IMR-90 (cell line): Measurements from ENCODE around the gene GARIN3. TPM values are rescaled to one million over a fixed set of nuclear protein-coding genes. Genes with fewer than 3 reads are reported as not detected.
"Not testable (repeated sequence)": the region's sequence is repeated elsewhere in the genome, so short reads cannot be mapped to it uniquely, and the experiment has no call there.

ENCODE experiments used
- ATAC-seq: fragments of 200-7000 bp; cut with Tn5 transposase; 2 replicates; pipeline ENCODE4 v1.9.1; 2020; ENCODE audit warnings: low read depth, mild to moderate bottlenecking, moderate library complexity
- BruUV-seq: library from RNA; stranded (reverse); fragments of 400-500 nt; replicated peaks from 2 replicates; lab custom pipeline; 2021; lab: Mats Ljungman, UMichigan
- CTCF ChIA-PET: fragments of 300-600 bp; formaldehyde crosslinking; extraction: SDS; loops from one replicate; lab custom pipeline; 2021; ENCODE audit warnings: antibody characterized with exemption; lab: Yijun Ruan, JAX
- POLR2A ChIA-PET: fragments of 300-600 bp; sonication (Branson Sonifier 250); formaldehyde crosslinking; loops from one replicate; lab custom pipeline; 2022; ENCODE audit warnings: antibody characterized with exemption; ENCODE audit not compliant: unreplicated experiment; lab: Charles Lee
- DNase-seq: peaks from one replicate; pipeline ENCODE4 v3.0.0; 2013
- H2AFZ ChIP-seq: replicated peaks from 2 replicates; pipeline ENCODE3; 2013; ENCODE audit warnings: low read length, mild to moderate bottlenecking; ENCODE audit not compliant: poor library complexity
- H2AK5ac ChIP-seq: 2 replicates; pipeline ENCODE4 v1.6.1; 2013; ENCODE audit warnings: low read depth, low read length, inconsistent platforms
- H2AK9ac ChIP-seq: replicated peaks from 2 replicates; pipeline ENCODE3; 2013; ENCODE audit warnings: mild to moderate bottlenecking, low read depth, low read length, moderate library complexity; ENCODE audit not compliant: poor library complexity
- H2BK120ac ChIP-seq: 2 replicates; pipeline ENCODE4 v1.6.1; 2013; ENCODE audit warnings: low read depth, low read length, inconsistent platforms
- H2BK15ac ChIP-seq: 3 replicates; pipeline ENCODE4 v1.6.1; 2013; ENCODE audit warnings: low read depth, low read length, inconsistent platforms
- H2BK20ac ChIP-seq: 2 replicates; pipeline ENCODE4 v1.6.1; 2013; ENCODE audit warnings: low read depth, mild to moderate bottlenecking, inconsistent platforms, low read length, moderate library complexity
- H2BK5ac ChIP-seq: 2 replicates; pipeline ENCODE4 v1.6.1; 2013; ENCODE audit warnings: mild to moderate bottlenecking, low read depth, low read length, inconsistent platforms; ENCODE audit not compliant: poor library complexity, severe bottlenecking
- H3K14ac ChIP-seq: replicated peaks from 2 replicates; pipeline ENCODE4 v1.6.1; 2013; ENCODE audit warnings: low read depth, low read length, inconsistent platforms
- H3K18ac ChIP-seq: 2 replicates; pipeline ENCODE4 v1.6.1; 2013; ENCODE audit warnings: low read depth, low read length, control low read depth
- H3K23ac ChIP-seq: 2 replicates; pipeline ENCODE4 v1.6.1; 2013; ENCODE audit warnings: low read depth, low read length, inconsistent platforms
- H3K27ac ChIP-seq: 2 replicates; pipeline ENCODE4 v1.5.1; 2013; ENCODE audit warnings: mild to moderate bottlenecking, control low read depth, low read length; ENCODE audit not compliant: insufficient read depth
- H3K27me3 ChIP-seq: 2 replicates; pipeline ENCODE4 v1.6.1; 2013; ENCODE audit warnings: low read length; ENCODE audit not compliant: control insufficient read depth, insufficient read depth
- H3K36me3 ChIP-seq: 2 replicates; pipeline ENCODE4 v1.6.1; 2013; ENCODE audit warnings: low read length, mixed read lengths; ENCODE audit not compliant: control insufficient read depth, insufficient read depth
- H3K4ac ChIP-seq: 2 replicates; pipeline ENCODE4 v1.6.1; 2013; ENCODE audit warnings: low read depth, low read length, inconsistent platforms
- H3K4me1 ChIP-seq: 2 replicates; pipeline ENCODE4 v1.6.1; 2013; ENCODE audit warnings: low read length, mixed read lengths; ENCODE audit not compliant: control insufficient read depth, insufficient read depth
- H3K4me2 ChIP-seq: 2 replicates; pipeline ENCODE4 v1.6.1; 2013; ENCODE audit warnings: low read depth, mild to moderate bottlenecking, control low read depth, low read length, moderate library complexity
- H3K4me3 ChIP-seq: 2 replicates; pipeline ENCODE4 v1.5.1; 2013; ENCODE audit warnings: low read depth, mild to moderate bottlenecking, control low read depth, low read length, moderate library complexity; ENCODE audit not compliant: insufficient read depth
- H3K56ac ChIP-seq: 2 replicates; pipeline ENCODE4 v1.6.1; 2013; ENCODE audit warnings: low read length, inconsistent platforms; ENCODE audit not compliant: insufficient read depth; ENCODE audit errors: extremely low read depth
- H3K79me1 ChIP-seq, 2 experiments: 2 replicates each; pipeline ENCODE4 v1.6.1; 2013; ENCODE audit warnings: low read length in 2 of 2, inconsistent platforms in 1 of 2, low read depth in 1 of 2
- H3K9ac ChIP-seq: 2 replicates; pipeline ENCODE4 v1.6.1; 2013; ENCODE audit warnings: low read depth, low read length, control low read depth
- H3K9me1 ChIP-seq: 2 replicates; pipeline ENCODE4 v1.6.1; 2013; ENCODE audit warnings: low read length, inconsistent platforms; ENCODE audit not compliant: insufficient read depth
- H3K9me3 ChIP-seq: 2 replicates; pipeline ENCODE4 v1.6.1; 2013; ENCODE audit warnings: low read length; ENCODE audit not compliant: control insufficient read depth, insufficient read depth
- H4K20me1 ChIP-seq: 2 replicates; pipeline ENCODE4 v1.6.1; 2013; ENCODE audit warnings: low read length, inconsistent platforms; ENCODE audit not compliant: insufficient read depth
- H4K5ac ChIP-seq: 2 replicates; pipeline ENCODE4 v1.6.1; 2013; ENCODE audit warnings: mild to moderate bottlenecking, low read depth, low read length, control low read depth
- H4K8ac ChIP-seq, 2 experiments: 2 replicates each; pipeline ENCODE4 v1.6.1; 2013; ENCODE audit warnings: low read depth in 2 of 2, low read length in 2 of 2, control low read depth in 1 of 2, inconsistent platforms in 1 of 2
- H4K91ac ChIP-seq: 2 replicates; pipeline ENCODE4 v1.6.1; 2013; ENCODE audit warnings: low read depth, low read length, inconsistent platforms; ENCODE audit not compliant: insufficient read depth
- BHLHE40 ChIP-seq: fragments of 150-350 bp; IDR thresholded peaks from 2 replicates; pipeline ENCODE4 v1.6.1; 2016; ENCODE audit warnings: mild to moderate bottlenecking, low read depth, low read length
- CHD1 ChIP-seq: IDR thresholded peaks from 2 replicates; pipeline ENCODE4 v1.6.1; 2012; ENCODE audit warnings: low read depth, low read length, improper control_type of control experiment
- ELK1 ChIP-seq: fragments of 150-350 bp; IDR thresholded peaks from 2 replicates; pipeline ENCODE4 v1.6.1; 2016; ENCODE audit warnings: low read depth, mild to moderate bottlenecking, low read length, moderate library complexity, borderline replicate concordance
- FOS ChIP-seq: fragments of 150-350 bp; IDR thresholded peaks from 2 replicates; pipeline ENCODE4 v1.6.1; 2016; ENCODE audit warnings: low read depth, low read length
- MAFK ChIP-seq: IDR thresholded peaks from 2 replicates; pipeline ENCODE4 v1.6.1; 2012; ENCODE audit warnings: low read depth, low read length, improper control_type of control experiment
- MXI1 ChIP-seq: IDR thresholded peaks from 2 replicates; pipeline ENCODE4 v1.6.1; 2012; ENCODE audit warnings: low read depth, mild to moderate bottlenecking, low read length, moderate library complexity, borderline replicate concordance
- NFE2L2 ChIP-seq: fragments of 150-350 bp; IDR thresholded peaks from 2 replicates; pipeline ENCODE4 v1.6.1; 2016; ENCODE audit warnings: low read depth, mild to moderate bottlenecking, low read length
- POLR2A ChIP-seq: IDR thresholded peaks from 2 replicates; pipeline ENCODE4 v1.6.1; 2012; ENCODE audit warnings: mild to moderate bottlenecking, low read depth, low read length
- USF2 ChIP-seq: fragments of 150-350 bp; IDR thresholded peaks from 2 replicates; pipeline ENCODE4 v1.6.1; 2017; ENCODE audit warnings: mild to moderate bottlenecking, antibody characterized with exemption, low read length, low read depth
- WGBS, 2 experiments: methylation state at CpG; one replicate each; pipeline versions ENCODE4 v1.1.5 to v1.1.7; 2013; ENCODE audit warnings: missing lambda C conversion rate in 2 of 2; ENCODE audit not compliant: insufficient read length in 1 of 2; ENCODE audit errors: extremely low coverage in 2 of 2; 5-methylcytosine and 5-hydroxymethylcytosine counted together
- dilution Hi-C: fragments of 300-500 bp; cut with HindIII; formaldehyde crosslinking; loops from one replicate; pipeline ENCODE4 v1.14.3; 2018; ENCODE audit warnings: low sequenced_read_pairs; ENCODE audit not compliant: unreplicated experiment
- in situ Hi-C: fragments of 300-500 bp; cut with MboI; formaldehyde crosslinking; loops from 3 replicates; pipeline ENCODE4 v1.14.3; 2019; ENCODE audit warnings: low sequenced_read_pairs, inconsistent platforms, mixed read lengths
- intact Hi-C: fragments of 100-400 bp; cut with micrococcal nuclease; formaldehyde crosslinking; loops from 2 replicates; pipeline ENCODE4 v1.10.0; 2022
- polyA plus RNA-seq, 3 experiments: library from polyadenylated mRNA; depleted of rRNA; stranded (reverse); fragments of >200 nt; gene quantifications; 2 replicates each; pipeline ENCODE4 v1.2.3, GENCODE V29; 2012; ENCODE audit warnings: low replicate concordance in 1 of 3
- total RNA-seq: library from RNA; depleted of rRNA; stranded (reverse); fragments of >200 nt; gene quantifications from 2 replicates; pipeline ENCODE4 v1.2.3, GENCODE V29; 2012

GARIN3 gene
- total and polyA plus RNA-seq, 2 of the 4 experiments (the other 2 are of a cell fraction), result not detected

GRCh38 chr5:157212307-157212706, 46.2 kb upstream of the GARIN3 start:
- WGBS, 2 experiments, result 34% methylated on average over 3 of the region's 5 CpGs; no CpG with 5 or more reads in 1 of the 2 experiments
- dilution Hi-C loops (no loop called here), intact Hi-C loops (no loop called here), in situ Hi-C loops (no loop called here)
- H2AK5ac ChIP-seq, result no peak overlapping the region
- CTCF ChIA-PET, result no interaction called here
- H3K23ac ChIP-seq, result no peak overlapping the region
- DNase-seq (no peak), ATAC-seq (no peak)
- H3K4me1 ChIP-seq, result no peaks in the 10 kb centered on the region
- no peak overlapping the region for H3K4me3 ChIP-seq
- no peak overlapping the region for H2BK15ac ChIP-seq
- H3K9ac ChIP-seq, result no peak overlapping the region
- no peak overlapping the region for H2BK20ac ChIP-seq
- no peak overlapping the region for H3K18ac ChIP-seq
- H4K5ac ChIP-seq, result no peak overlapping the region
- no peak for TF ChIP-seq NFE2L2
- TF ChIP-seq MAFK, result no peak
- TF ChIP-seq BHLHE40, result no peak
- no peak for TF ChIP-seq USF2
- TF ChIP-seq CHD1, result no peak
- no peak for TF ChIP-seq MXI1
- no peak for TF ChIP-seq ELK1
- TF ChIP-seq FOS, result no peak
- TF ChIP-seq POLR2A, result no peak
- POLR2A ChIA-PET, result no interaction called here
- BruUV-seq, result no TSS peak
- no peak overlapping the region for H2AFZ ChIP-seq
- no peak overlapping the region for H4K8ac ChIP-seq
- H3K9me3 ChIP-seq, result no peaks in the 10 kb centered on the region
- H3K27ac ChIP-seq, result no peak overlapping the region
- H3K79me1 ChIP-seq, result no peaks in the 10 kb centered on the region
- no peak overlapping the region for H3K56ac ChIP-seq
- no peaks in the 10 kb centered on the region for H3K9me1 ChIP-seq
- no peak overlapping the region for H3K14ac ChIP-seq
- no peaks in the 10 kb centered on the region for H4K20me1 ChIP-seq
- no peak overlapping the region for H2BK120ac ChIP-seq
- H3K4ac ChIP-seq, result no peak overlapping the region
- H2BK5ac ChIP-seq, result no peak overlapping the region
- no peaks in the 10 kb centered on the region for H3K27me3 ChIP-seq
- H3K4me2 ChIP-seq, result no peak overlapping the region
- H4K91ac ChIP-seq, result no peak overlapping the region
- no peak overlapping the region for H2AK9ac ChIP-seq
- no peaks in the 10 kb centered on the region for H3K36me3 ChIP-seq

GRCh38 chr5:157210652-157211051, 44.6 kb upstream of the GARIN3 start:
- H3K27me3 ChIP-seq, H3K9ac ChIP-seq, H4K91ac ChIP-seq, H3K36me3 ChIP-seq, H2AK9ac ChIP-seq, BruUV-seq, DNase-seq, POLR2A ChIA-PET, H2BK15ac ChIP-seq, H2BK5ac ChIP-seq, H3K56ac ChIP-seq, H3K18ac ChIP-seq, H3K79me1 ChIP-seq, ATAC-seq, H3K23ac ChIP-seq, H3K9me3 ChIP-seq, H2AFZ ChIP-seq, H2AK5ac ChIP-seq, H3K4ac ChIP-seq, H4K20me1 ChIP-seq, in situ Hi-C loops, H2BK120ac ChIP-seq, H3K9me1 ChIP-seq, CTCF ChIA-PET, intact Hi-C loops, H3K14ac ChIP-seq, H3K4me3 ChIP-seq, H2BK20ac ChIP-seq, dilution Hi-C loops, H4K8ac ChIP-seq, H3K4me1 ChIP-seq, H3K27ac ChIP-seq, H3K4me2 ChIP-seq, H4K5ac ChIP-seq: not testable (repeated sequence)
- no CpG with 5 or more reads among the region's 1 CpG for WGBS, 2 experiments
